Measurements from ENCODE around the gene ST3GAL4.

DNA sequence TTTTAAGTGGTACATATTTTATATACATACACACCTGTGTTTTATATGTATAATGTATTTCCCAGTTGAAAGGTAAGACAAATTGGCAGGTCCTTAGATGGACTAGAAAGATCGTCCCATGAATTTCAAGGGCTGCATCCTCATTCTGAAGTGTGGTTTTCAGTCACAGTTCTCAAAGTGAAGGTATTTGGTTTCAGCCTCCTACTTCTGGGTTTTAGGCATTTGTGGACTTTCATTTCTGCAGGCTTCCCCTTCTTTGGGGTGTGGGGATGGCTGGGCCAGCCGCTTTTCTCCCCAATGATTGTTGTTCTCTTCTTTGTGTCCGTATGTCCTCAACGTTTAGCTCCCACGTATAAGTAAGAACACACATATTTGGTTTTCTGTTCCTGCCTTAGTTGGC lies 41.7 kb upstream of the ST3GAL4 start:
- TF ChIP-seq BACH1 (IDR thresholded peaks at IDR 0.05; ENCODE audit: borderline replicate concordance), result no peak
- no peak for TF ChIP-seq JUND (IDR thresholded peaks at IDR 0.05; ENCODE audit: low read depth, low read length)
- TF ChIP-seq ASH2L (IDR thresholded peaks at IDR 0.05; ENCODE audit: borderline replicate concordance, low read depth), result no peak
- no peak for TF ChIP-seq TCF7 (IDR thresholded peaks at IDR 0.05; ENCODE audit: borderline replicate concordance)
- TF ChIP-seq, protein P1, sequence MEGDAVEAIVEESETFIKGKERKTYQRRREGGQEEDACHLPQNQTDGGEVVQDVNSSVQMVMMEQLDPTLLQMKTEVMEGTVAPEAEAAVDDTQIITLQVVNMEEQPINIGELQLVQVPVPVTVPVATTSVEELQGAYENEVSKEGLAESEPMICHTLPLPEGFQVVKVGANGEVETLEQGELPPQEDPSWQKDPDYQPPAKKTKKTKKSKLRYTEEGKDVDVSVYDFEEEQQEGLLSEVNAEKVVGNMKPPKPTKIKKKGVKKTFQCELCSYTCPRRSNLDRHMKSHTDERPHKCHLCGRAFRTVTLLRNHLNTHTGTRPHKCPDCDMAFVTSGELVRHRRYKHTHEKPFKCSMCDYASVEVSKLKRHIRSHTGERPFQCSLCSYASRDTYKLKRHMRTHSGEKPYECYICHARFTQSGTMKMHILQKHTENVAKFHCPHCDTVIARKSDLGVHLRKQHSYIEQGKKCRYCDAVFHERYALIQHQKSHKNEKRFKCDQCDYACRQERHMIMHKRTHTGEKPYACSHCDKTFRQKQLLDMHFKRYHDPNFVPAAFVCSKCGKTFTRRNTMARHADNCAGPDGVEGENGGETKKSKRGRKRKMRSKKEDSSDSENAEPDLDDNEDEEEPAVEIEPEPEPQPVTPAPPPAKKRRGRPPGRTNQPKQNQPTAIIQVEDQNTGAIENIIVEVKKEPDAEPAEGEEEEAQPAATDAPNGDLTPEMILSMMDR (IDR thresholded peaks at IDR 0.05 in 2 of 3, conservative IDR thresholded peaks at IDR 0.05 in 1 of 3; ENCODE audit: control insufficient read depth in 2 of 3, extremely low read depth in 1 of 3, insufficient read depth in 1 of 3, low read depth in 3 of 3, low read length in 3 of 3), result no peak
- TF ChIP-seq POLR2AphosphoS5 (IDR thresholded peaks at IDR 0.05; ENCODE audit: low read length), result no peak
- TF ChIP-seq SUZ12 (IDR thresholded peaks at IDR 0.05; ENCODE audit: unreplicated experiment), result no peak
- TF ChIP-seq NR2F1 (conservative IDR thresholded peaks at IDR 0.05), result no peak
- no peak for TF ChIP-seq RAD21 (IDR thresholded peaks at IDR 0.05; ENCODE audit: insufficient read depth, low read depth, low read length)
- TF ChIP-seq SMARCA5 (IDR thresholded peaks at IDR 0.05), result no peak
- TF ChIP-seq WRNIP1 (IDR thresholded peaks at IDR 0.05; ENCODE audit: borderline replicate concordance, low read depth, low read length), result no peak
- TF ChIP-seq, protein P2, sequence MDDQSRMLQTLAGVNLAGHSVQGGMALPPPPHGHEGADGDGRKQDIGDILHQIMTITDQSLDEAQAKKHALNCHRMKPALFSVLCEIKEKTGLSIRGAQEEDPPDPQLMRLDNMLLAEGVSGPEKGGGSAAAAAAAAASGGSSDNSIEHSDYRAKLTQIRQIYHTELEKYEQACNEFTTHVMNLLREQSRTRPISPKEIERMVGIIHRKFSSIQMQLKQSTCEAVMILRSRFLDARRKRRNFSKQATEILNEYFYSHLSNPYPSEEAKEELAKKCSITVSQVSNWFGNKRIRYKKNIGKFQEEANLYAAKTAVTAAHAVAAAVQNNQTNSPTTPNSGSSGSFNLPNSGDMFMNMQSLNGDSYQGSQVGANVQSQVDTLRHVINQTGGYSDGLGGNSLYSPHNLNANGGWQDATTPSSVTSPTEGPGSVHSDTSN (IDR thresholded peaks at IDR 0.05; ENCODE audit: insufficient replicate concordance, low read depth, low read length), result no peak
- no peak for TF ChIP-seq IRF5 (IDR thresholded peaks at IDR 0.05; ENCODE audit: borderline replicate concordance)

All from GM12878 (cell line).